D341Med (cell line): Measurements from ENCODE around the gene JUN.

Experiments
- DNase-seq: peaks from one replicate; pipeline ENCODE4 v3.0.0; 2012; ENCODE audit warnings: low spot score

Gene JUN

GRCh38 chr1:58762806-58763205, 21.0 kb downstream of the JUN start:
- DNase-seq, result no peak

GRCh38 chr1:58755468-58755872, 28.4 kb downstream of the JUN start:
- no peak for DNase-seq

- no peak for DNase-seq
These were observed 29.0 kb downstream of the JUN start for GRCh38 chr1:58754683-58755467.

GRCh38 chr1:58754073-58754613, 29.7 kb downstream of the JUN start:
- DNase-seq, result no peak

GRCh38 chr1:58753431-58753866, 30.4 kb downstream of the JUN start:
- no peak for DNase-seq

GRCh38 chr1:58749646-58750045, 34.2 kb downstream of the JUN start:
- no peak for DNase-seq

- no peak for DNase-seq
These were observed 35.2 kb downstream of the JUN start for GRCh38 chr1:58748666-58749065.

- no peak for DNase-seq
These were observed 37.1 kb downstream of the JUN start for GRCh38 chr1:58746757-58747156.

GRCh38 chr1:58746182-58746581, 37.7 kb downstream of the JUN start:
- DNase-seq, result no peak

GRCh38 chr1:58745666-58746065, 38.2 kb downstream of the JUN start:
- DNase-seq, result no peak

- DNase-seq, result no peak
These were observed 38.7 kb downstream of the JUN start for GRCh38 chr1:58745117-58745516.

GRCh38 chr1:58741678-58742553, 41.9 kb downstream of the JUN start:
- no peak for DNase-seq

GRCh38 chr1:58739856-58740466, 43.9 kb downstream of the JUN start:
- DNase-seq, result peak; percentile 39

- DNase-seq, result no peak
These were observed 45.0 kb downstream of the JUN start for GRCh38 chr1:58738876-58739275.

GRCh38 chr1:58735586-58735985, 48.3 kb downstream of the JUN start:
- DNase-seq, result no peak

- DNase-seq, result no peak
These were observed 49.2 kb downstream of the JUN start for GRCh38 chr1:58734630-58735029.

- DNase-seq, result no peak
These were observed 51.6 kb downstream of the JUN start for GRCh38 chr1:58732087-58732775.
